ENCODE results near the gene SEMA6B.

- no peak for TF ChIP-seq CTCF (IDR thresholded peaks at IDR 0.05)
- no peak for TF ChIP-seq POLR2A (IDR thresholded peaks at IDR 0.05)
- TF ChIP-seq POLR2AphosphoS5 (IDR thresholded peaks at IDR 0.05): no peak
Observed at GRCh38 chr19:4590559-4590958, 31.1 kb upstream of the SEMA6B start.
